GM23248 (cell line): ENCODE data around the gene PLCB2. TPM values are rescaled to one million over a fixed set of nuclear protein-coding genes. Genes with fewer than 3 reads are reported as not detected.

Experiments used
- DNase-seq: peaks from one replicate; pipeline ENCODE4 v3.0.0-alpha.2; 2015
- H2AFZ ChIP-seq: fragments of 200-600 bp; sonication (generic); 2 replicates; pipeline ENCODE4 v1.6.1; 2016; ENCODE audit warnings: antibody characterized with exemption
- H3F3A ChIP-seq: fragments of 200-600 bp; sonication (generic); 2 replicates; pipeline ENCODE4 v1.6.1; 2016; ENCODE audit warnings: mild to moderate bottlenecking, antibody characterized with exemption, mixed run types; ENCODE audit not compliant: insufficient read depth
- H3K27ac ChIP-seq: fragments of 200-600 bp; sonication (generic); 2 replicates; pipeline ENCODE4 v1.5.1; 2016; ENCODE audit warnings: mild to moderate bottlenecking
- H3K27me3 ChIP-seq: fragments of 200-600 bp; sonication (generic); replicated peaks from 2 replicates; pipeline ENCODE4 v1.6.1; 2016; ENCODE audit warnings: mild to moderate bottlenecking; ENCODE audit not compliant: insufficient read depth
- H3K36me3 ChIP-seq: fragments of 200-600 bp; sonication (generic); 2 replicates; pipeline ENCODE4 v1.6.1; 2016; ENCODE audit warnings: low read depth, mild to moderate bottlenecking
- H3K4me1 ChIP-seq: fragments of 200-600 bp; sonication (generic); 2 replicates; pipeline ENCODE4 v1.6.1; 2016; ENCODE audit warnings: mild to moderate bottlenecking; ENCODE audit not compliant: insufficient read depth
- H3K4me2 ChIP-seq: fragments of 200-600 bp; sonication (generic); one replicate; pipeline ENCODE4 v1.6.1; 2016; ENCODE audit warnings: mild to moderate bottlenecking; ENCODE audit not compliant: unreplicated experiment
- H3K4me3 ChIP-seq: fragments of 200-600 bp; sonication (generic); 2 replicates; pipeline ENCODE4 v1.5.1; 2016; ENCODE audit warnings: mild to moderate bottlenecking
- H3K79me2 ChIP-seq: fragments of 200-600 bp; sonication (generic); 2 replicates; pipeline ENCODE4 v1.6.1; 2016; ENCODE audit warnings: mild to moderate bottlenecking; ENCODE audit not compliant: insufficient read depth
- H3K9ac ChIP-seq: fragments of 200-600 bp; sonication (generic); 2 replicates; pipeline ENCODE4 v1.6.1; 2016; ENCODE audit warnings: mild to moderate bottlenecking
- H3K9me2 ChIP-seq: fragments of 200-600 bp; sonication (generic); 2 replicates; pipeline ENCODE4 v1.6.1; 2016; ENCODE audit warnings: mixed run types, mild to moderate bottlenecking, moderate library complexity; ENCODE audit not compliant: insufficient read depth
- H3K9me3 ChIP-seq: fragments of 200-600 bp; sonication (generic); one replicate; pipeline ENCODE4 v1.6.1; 2017; ENCODE audit warnings: low read depth
- H4K20me1 ChIP-seq: fragments of 200-600 bp; sonication (generic); 2 replicates; pipeline ENCODE4 v1.6.0; 2016; ENCODE audit not compliant: insufficient read depth
- EZH2 ChIP-seq: fragments of 200-600 bp; sonication (generic); IDR thresholded peaks from 2 replicates; pipeline ENCODE4 v1.6.1; 2018; ENCODE audit warnings: antibody characterized with exemption, mild to moderate bottlenecking; ENCODE audit not compliant: insufficient read depth, poor library complexity, severe bottlenecking
- EZH2phosphoT487 ChIP-seq: fragments of 200-600 bp; sonication (generic); IDR thresholded peaks from 2 replicates; pipeline ENCODE4 v1.6.1; 2018; ENCODE audit warnings: antibody characterized with exemption, moderate library complexity, mild to moderate bottlenecking, low read depth; ENCODE audit not compliant: insufficient read depth
- WGBS, 2 experiments: methylation state at CpG; one replicate each; pipeline ENCODE4 v1.1.6; 2015 to 2017; ENCODE audit warnings: low lambda C conversion rate in 2 of 2, low coverage in 1 of 2; ENCODE audit errors: missing lambda C conversion rate in 2 of 2; 5-methylcytosine and 5-hydroxymethylcytosine counted together
- in situ Hi-C: fragments of 300-500 bp; cut with MboI; formaldehyde crosslinking; loops from 2 replicates; pipeline ENCODE4 v1.15.0; 2020
- polyA plus RNA-seq: library from polyadenylated mRNA; unstranded; fragments of >200 nt; fragmentation: Nextera tagmentation; extraction: Ambion mirVana; gene quantifications from 2 replicates; pipeline ENCODE4 v1.2.1, GENCODE V29; 2016
- total RNA-seq: library from RNA; depleted of rRNA; stranded (reverse); fragments of >200 nt; shearing (Covaris generic); gene quantifications from 2 replicates; pipeline ENCODE4 v1.2.3, GENCODE V29; 2014

The PLCB2 gene
- total and polyA plus RNA-seq, 2 experiments from 2014 or later, result 0.54 to 1.1 TPM

- no peak overlapping the region for H3K27ac ChIP-seq
- H3K9me2 ChIP-seq, result no peaks in the 10 kb centered on the region
- no peak overlapping the region for H3K4me3 ChIP-seq
- H4K20me1 ChIP-seq, result no peaks in the 10 kb centered on the region
- in situ Hi-C loops, result no loop called here
- no peaks in the 10 kb centered on the region for H3K36me3 ChIP-seq
- H3K9me3 ChIP-seq, result no peaks in the 10 kb centered on the region
- no peaks in the 10 kb centered on the region for H3K27me3 ChIP-seq
- H3K4me2 ChIP-seq, result no peak overlapping the region
- no peaks in the 10 kb centered on the region for H3K79me2 ChIP-seq
- H2AFZ ChIP-seq, result no peak overlapping the region
- 0 out of 2 replicates have a peak, but pooled peaks cover 7% of the 10 kb centered on the region for H3F3A ChIP-seq
- TF ChIP-seq EZH2, result no peak
- TF ChIP-seq EZH2phosphoT487, result no peak
- WGBS, 2 experiments, result 71 to 82% methylated on average over 16 of the region's 16 CpGs
- DNase-seq, result no peak
- H3K9ac ChIP-seq, result no peak overlapping the region
- peaks cover 7% of the 10 kb centered on the region for H3K4me1 ChIP-seq
These were observed 43.2 kb downstream of the PLCB2 start for GRCh38 chr15:40264321-40265153.

GRCh38 chr15:40263024-40263754, 44.5 kb downstream of the PLCB2 start:
- Histone ChIP-seq H3K9me3 (no peaks in the 10 kb centered on the region), H3K4me2 (peak overlapping the region; percentile 32), H4K20me1 (no peaks in the 10 kb centered on the region), H3K79me2 (no peaks in the 10 kb centered on the region), H3K9me2 (no peaks in the 10 kb centered on the region), H2AFZ (no peak overlapping the region), H3F3A (0 out of 2 replicates have a peak, but pooled peaks cover 7% of the 10 kb centered on the region), H3K27me3 (no peaks in the 10 kb centered on the region), H3K36me3 (no peaks in the 10 kb centered on the region), H3K4me3 (no peak overlapping the region), H3K9ac (no peak overlapping the region), H3K4me1 (peaks cover 7% of the 10 kb centered on the region), H3K27ac (no peak overlapping the region)
- TF ChIP-seq EZH2 (no peak), EZH2phosphoT487 (no peak)
- DNase-seq, result peak; percentile 82
- in situ Hi-C loops, result no loop called here
- WGBS, 2 experiments, result 53 to 54% methylated on average over 12 of the region's 12 CpGs

DNA sequence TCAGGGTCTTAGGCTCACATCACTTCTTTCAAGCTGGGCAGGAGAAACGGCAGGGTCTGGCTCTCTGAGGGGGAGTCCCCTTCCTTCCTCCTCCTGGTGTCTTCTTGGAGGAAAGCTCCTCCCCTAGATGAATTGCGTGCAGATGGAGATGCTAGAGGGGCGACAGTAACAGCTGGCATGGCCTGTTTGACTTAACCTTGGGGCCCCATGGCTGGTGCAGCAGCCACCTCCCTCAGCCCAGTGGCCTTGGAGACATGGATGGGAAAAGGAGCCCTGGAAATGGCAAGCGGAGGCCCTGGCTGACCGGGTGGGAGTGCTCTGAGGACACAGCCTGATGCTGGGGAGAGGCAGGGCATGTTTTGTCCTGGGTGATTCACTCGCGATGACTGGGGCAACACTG, 48.7 kb downstream of the PLCB2 start:
- H3K9me3 ChIP-seq, result no peaks in the 10 kb centered on the region

DNA sequence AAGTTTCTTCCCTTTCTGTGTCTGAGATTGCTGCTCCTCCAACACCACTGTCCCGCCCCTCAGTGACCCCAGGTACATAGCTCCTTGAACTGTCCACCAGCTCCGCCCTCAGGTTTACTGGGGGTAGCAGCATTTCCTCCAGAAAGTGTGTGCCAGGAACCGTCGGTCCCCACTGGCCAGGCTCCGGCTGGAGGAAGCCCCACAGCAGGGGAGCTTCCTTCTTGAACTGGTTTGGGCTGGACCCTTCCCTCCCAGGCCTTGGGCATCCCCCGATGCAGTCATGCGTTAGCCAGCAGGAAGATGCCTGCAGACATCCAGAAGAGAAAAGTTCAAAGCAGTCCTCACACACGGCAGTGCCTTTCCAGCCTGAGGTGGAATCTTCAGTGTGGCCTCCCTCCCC, 49.2 kb downstream of the PLCB2 start:
- Histone ChIP-seq H2AFZ (no peak overlapping the region), H3F3A (0 out of 2 replicates have a peak, but pooled peaks cover 7% of the 10 kb centered on the region), H4K20me1 (no peaks in the 10 kb centered on the region), H3K9me2 (no peaks in the 10 kb centered on the region), H3K27ac (no peak overlapping the region), H3K4me3 (no peak overlapping the region), H3K4me2 (no peak overlapping the region), H3K27me3 (peaks cover 16% of the 10 kb centered on the region), H3K9me3 (no peaks in the 10 kb centered on the region), H3K9ac (no peak overlapping the region), H3K79me2 (no peaks in the 10 kb centered on the region), H3K36me3 (no peaks in the 10 kb centered on the region), H3K4me1 (peaks cover 3% of the 10 kb centered on the region)
- no peak for DNase-seq
- TF ChIP-seq EZH2phosphoT487 (no peak), EZH2 (no peak)
- in situ Hi-C loops, result no loop called here
- 62 to 65% methylated on average over 8 of the region's 8 CpGs for WGBS, 2 experiments

More for the DNA sequence above, 48.7 kb downstream of the PLCB2 start:
- Histone ChIP-seq H3K4me2 (no peak overlapping the region), H3K27me3 (peaks cover 11% of the 10 kb centered on the region; the same call in 1 of the 2 replicates), H4K20me1 (no peaks in the 10 kb centered on the region), H3K79me2 (no peaks in the 10 kb centered on the region), H3F3A (0 out of 2 replicates have a peak, but pooled peaks cover 7% of the 10 kb centered on the region), H3K4me1 (peaks cover 3% of the 10 kb centered on the region), H2AFZ (no peak overlapping the region), H3K9ac (no peak overlapping the region), H3K36me3 (no peaks in the 10 kb centered on the region), H3K4me3 (no peak overlapping the region), H3K27ac (no peak overlapping the region), H3K9me2 (no peaks in the 10 kb centered on the region)
- TF ChIP-seq EZH2phosphoT487, result no peak
- no peak for TF ChIP-seq EZH2
- DNase-seq, result no peak
- WGBS, 2 experiments, result 57 to 73% methylated on average over 7 of the region's 7 CpGs
- in situ Hi-C loops, result no loop called here
